NCI-H1694 (cell line): ENCODE results near the gene SGCG.
"Not testable (repeated sequence)": the region's sequence is repeated elsewhere in the genome, so short reads cannot be mapped to it uniquely, and the experiment has no call there.

Experiments used
- DNase-seq: peaks from one replicate; lab custom pipeline; 2025; lab: John Stamatoyannopoulos, UW

The SGCG gene

DNA sequence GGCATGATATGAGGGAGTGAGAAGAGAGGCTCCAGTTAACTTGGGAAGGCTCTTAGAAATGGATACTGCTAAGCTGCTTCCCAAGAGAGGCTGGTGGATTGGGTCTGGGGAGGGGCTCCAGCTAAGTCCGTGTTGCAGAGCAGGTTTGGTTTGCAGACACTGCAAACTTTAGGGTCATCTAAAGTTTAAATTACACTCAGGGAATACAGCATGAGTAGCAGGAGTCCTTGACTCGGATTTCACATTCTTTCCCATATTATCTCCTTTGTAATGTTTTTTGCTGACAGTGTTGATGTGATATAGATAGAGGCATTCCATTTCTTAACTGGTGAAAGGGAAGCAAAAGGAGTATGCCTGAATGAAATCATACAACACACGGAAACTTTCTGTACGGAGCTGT is 31.9 kb downstream of the SGCG start:
- no peak for DNase-seq

DNA sequence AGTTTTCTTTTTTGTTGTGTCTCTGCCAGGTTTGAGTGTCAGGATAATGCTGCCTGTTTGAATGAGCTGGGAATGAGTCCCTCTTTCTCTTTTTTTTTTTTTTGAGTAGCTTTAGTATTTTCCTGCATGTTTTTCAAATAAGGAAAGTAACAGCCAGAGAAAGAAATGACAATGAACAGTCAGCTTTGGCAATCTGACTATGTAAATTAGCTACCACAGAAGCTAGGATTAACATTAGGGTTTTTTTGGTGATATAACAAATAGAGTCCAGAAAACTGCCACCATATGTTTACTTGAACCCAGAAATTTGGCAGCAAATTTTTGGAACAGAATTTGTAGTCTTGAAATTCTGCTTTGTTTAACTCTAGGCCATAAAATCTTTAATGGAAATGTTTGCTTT is 50.5 kb downstream of the SGCG start:
- DNase-seq: no peak

DNA sequence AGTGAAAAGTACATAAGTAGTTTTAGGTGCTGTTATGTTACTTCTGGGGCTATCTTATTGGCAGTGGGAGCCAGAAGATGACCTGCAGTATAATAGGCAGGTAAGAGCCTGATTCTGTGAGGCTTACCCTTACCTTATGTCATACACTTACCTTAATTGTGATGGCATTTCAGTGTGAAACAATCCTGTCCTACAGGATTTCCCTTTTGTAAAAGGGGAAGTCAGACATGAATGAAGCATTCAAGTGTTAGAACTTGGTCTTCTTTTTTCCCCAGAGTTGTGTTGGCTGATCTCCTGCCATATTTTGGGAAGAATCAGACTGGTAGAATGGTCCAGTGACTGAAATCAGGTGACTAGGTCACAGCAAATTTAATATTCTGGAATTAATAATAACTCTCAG is 55.2 kb downstream of the SGCG start:
- DNase-seq: no peak

DNA sequence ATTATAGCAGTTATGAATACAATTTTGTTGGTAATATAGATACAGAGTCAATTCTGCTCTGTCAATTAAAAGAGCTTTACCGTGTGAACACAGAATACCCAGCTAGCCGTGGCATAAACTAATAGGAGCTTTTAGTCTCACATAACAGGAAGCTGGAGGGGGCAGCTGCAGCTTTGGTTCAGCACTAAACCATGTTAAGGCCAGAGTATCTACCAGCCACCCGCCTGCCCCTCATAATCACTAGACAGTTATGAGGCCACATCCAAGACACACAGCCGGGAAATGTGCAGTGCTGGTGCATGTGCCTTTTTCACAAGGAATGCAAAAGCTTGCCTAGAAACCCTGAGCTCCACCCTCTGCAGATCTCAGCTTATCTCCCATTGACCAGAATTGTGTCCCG is 62.3 kb downstream of the SGCG start:
- DNase-seq: no peak

DNA sequence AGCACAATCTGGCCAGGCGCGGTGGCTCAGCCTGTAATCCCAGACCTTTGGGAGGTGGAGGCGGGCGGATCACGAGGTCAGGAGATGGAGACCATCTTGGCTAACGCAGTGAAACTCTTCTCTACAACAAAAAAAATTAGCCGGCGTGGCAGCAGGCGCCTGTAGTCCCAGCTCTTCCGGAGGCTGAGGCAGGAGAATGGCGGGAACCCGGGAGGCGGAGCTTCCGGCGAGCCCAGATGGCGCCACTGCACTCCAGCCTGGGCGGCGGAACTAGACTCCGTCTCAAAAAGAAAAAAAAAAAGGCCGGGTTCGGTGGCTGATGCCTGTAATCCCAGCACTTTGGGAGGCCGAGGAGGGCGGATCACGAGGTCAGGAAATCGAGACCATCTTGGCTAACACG is 67.6 kb downstream of the SGCG start:
- DNase-seq: not testable (repeated sequence)

DNA sequence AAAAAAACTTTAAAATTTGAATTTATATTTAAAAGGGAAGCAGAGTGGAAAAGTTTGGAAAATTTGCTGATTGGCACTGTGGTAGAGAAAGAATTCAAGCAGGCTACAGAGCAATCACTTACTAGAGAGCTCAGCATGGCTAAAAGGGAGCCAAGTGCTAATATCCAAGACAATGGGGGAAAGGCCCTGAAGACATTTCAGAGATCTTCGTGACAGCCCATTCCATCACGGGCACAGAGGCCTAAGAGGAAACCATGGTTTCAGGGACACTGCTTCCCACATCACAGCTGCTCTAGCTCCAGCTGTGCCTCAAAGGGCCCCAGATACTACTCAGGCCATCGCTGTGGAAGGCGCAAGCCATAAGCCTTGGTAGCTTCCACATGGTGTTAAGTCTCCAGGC is 73.7 kb downstream of the SGCG start:
- DNase-seq: no peak

DNA sequence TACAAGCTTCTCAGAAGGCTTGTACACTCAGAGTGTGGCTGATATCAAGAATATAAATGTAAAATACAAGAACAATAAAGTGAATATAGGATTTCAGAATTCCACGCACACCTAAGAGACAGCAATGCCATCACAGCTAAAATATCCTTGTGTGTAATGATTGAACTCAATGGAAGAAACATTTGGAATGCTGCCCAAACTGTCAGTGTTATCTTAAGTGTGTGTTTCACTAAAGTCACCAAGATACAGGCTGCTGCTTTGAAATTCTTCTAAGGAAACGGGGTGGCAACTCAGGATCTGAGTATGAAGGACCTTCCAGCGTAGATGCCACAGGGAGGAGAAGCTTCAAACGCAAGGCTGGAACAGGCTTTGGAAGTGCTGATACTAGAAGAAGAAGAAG is 86.8 kb downstream of the SGCG start:
- no peak for DNase-seq

DNA sequence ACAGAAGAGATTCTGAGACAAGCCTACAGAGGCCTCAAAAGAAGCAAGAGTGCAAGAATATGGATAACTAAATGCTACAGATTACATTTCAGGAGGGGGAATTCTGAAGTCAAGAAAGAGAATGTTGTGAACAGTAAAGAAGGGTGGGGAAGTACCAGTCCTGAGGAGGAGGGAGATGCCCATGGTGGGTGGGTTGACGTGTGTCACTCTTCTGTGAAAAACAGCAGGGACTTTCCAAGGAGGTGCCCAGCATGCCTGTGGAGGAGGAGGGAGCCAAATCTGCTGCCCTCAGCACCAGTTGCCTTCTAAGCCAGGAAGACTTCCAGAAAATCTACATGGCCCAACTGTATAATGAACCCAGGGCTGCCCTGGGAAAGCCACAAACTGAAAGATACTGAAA is 87.7 kb downstream of the SGCG start:
- no peak for DNase-seq

DNA sequence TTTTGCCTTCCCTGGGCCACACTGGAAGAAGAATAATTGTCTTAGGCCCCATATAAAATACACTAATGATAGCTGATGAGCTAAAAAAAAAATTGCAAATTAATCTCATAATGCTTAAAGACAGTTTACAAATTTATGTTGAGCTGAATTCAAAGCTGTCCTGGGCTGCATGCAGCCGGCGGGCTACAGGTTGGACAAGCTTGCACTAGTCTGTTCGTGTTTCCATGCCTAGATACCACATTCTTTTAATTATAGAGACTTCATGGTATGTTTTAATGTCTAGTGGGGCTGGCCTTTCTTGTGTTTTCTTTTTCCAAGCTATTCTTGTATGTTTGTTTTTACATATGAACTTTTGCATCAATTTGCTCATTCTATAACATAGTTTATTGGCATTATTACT is 90.6 kb downstream of the SGCG start:
- DNase-seq: no peak

DNA sequence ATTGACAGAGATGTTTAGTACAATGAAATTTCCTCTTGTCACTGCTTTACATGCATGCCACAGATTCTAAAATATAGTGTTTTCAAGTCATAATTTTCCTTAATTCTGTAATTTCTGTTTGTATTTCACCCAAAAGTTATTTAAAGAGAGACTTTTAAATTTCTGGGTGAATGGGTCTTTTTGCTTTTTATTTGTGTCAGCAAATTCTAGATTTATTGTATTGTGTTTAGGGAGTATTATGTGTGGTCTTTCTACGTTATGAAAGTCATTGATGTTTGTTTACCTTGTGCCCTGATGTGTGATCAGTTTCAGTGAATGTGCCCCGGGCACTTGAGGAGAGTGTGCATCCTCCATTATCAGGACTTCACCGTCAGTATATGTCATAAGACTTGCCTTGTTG is 92.7 kb downstream of the SGCG start:
- no peak for DNase-seq

DNA sequence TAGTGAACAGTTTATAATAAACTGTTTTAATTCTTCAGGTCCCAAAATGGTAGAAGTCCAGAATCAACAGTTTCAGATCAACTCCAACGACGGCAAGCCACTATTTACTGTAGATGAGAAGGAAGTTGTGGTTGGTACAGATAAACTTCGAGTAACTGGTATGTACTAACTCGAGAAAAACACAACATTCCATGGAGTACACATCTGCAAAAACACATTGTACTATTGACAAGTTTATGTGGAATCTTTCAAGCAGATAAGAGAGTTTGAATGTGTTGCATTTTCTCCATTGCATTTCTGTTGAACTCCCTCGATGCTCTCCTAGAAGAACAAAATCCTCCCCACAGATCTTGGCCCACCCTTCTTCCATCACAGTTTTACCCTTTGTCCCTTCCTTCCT is 98.5 kb downstream of the SGCG start:
- no peak for DNase-seq

DNA sequence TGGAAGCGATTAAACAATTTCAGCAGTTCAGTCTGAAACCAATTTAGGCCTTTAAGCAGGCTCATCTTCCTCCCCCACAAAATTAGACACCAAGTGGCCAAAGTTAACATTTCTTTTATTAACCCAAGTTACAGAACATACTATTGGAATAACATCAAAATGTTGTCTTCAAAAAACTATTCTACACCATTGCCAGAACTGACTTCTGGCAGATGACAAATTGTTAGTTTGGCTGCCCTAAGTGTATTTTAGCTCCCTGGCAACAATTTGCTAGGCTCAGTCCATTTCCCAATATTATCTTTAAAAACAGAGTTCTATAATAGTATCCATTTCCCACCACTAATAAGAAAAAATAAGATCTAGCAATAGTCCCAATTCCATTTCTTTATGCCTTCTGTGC is 107.8 kb downstream of the SGCG start:
- DNase-seq: no peak

DNA sequence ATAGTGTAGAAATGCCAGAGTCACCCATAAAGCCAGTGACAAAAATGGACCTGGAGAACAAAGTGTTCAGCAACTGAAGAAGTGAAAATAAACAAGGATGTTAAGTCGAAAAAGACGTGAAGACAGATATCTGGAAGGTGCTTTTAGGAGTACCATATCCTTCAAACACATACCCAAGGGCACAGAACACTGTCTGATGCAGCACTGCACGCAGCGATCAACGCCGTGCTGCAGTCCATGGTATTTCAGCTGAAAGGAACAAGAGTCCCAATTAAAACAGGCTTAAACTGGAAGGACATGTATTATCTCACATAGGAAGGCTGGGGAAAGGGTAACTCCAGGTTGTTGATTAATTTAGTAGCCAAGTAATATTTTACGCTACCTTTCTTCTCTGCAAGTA is 108.2 kb downstream of the SGCG start:
- DNase-seq: no peak

DNA sequence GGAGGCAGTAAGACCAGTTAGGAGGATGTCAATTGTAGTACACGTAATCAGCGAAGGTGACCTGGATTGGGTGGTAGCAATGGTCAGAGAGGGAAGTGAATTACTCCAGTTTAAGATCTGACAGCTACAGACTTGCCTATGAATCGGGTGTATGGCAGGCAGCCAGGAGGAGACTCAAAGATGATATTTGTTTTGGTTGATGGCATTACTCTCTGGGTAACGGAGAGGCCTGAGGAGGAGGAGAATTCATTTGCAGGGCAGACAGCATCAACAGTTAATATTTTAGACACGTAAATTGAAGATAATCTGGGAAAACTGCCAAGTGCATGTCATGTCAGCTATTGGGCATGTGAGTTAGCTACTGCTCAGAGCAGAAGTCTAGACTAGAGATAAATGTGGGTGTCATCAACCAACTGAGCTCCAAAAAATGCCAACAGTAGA is 109.2 kb downstream of the SGCG start:
- DNase-seq: peak; percentile 0

DNA sequence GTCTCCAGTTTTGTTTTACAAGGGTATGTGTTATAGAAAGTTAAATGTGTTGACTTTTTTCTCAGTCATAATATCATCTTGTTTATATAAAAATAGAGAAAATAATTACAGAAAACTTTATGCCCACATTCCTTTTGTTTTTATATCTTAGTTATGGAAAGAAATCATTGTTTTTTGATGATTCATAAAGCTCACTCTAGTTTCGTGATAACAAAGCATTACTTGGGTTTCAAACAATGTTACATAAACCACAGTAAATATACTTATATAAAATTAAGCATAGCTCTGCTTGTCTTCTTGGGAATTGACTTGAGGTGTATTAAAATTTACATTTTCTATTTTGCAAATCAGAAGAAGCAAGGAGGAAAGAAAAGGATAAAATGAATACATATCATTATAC is 111.8 kb downstream of the SGCG start:
- no peak for DNase-seq

DNA sequence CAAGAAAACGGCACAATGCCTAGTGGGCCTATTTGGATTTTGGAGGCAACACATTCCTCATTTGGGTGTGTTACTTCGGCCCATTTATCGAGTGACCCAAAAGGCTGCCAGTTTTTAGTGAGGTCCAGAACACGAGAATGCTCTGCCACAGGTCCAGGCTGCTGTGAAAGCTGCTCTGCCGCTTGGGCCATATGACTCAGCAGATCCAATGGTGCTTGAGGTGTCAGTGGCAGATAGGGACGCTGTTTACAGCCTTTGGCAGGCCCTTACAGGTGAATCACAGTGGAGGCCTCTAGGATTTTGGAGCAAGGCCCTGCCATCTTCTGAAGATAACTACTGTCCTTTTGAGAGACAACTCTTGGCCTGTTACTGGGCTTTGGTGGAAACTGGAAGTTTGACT is 134.1 kb downstream of the SGCG start:
- DNase-seq: not testable (repeated sequence)

DNA sequence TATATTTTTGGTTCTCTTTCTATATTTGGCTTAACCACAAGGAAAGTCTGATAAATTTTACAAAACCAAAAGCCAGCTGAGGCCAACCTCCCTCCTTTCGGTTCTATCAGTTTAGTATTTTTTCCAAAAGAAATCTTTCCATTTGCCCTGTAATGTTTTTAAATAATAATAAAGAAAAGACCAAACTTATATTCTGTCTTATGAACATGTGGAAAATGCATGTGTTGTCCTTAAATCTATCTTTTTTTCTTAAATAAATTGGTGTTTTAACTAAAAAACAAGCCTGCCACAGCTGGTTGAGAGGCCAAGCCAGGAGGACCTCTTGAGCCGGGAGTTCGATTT is 139.1 kb downstream of the SGCG start:
- no peak for DNase-seq

DNA sequence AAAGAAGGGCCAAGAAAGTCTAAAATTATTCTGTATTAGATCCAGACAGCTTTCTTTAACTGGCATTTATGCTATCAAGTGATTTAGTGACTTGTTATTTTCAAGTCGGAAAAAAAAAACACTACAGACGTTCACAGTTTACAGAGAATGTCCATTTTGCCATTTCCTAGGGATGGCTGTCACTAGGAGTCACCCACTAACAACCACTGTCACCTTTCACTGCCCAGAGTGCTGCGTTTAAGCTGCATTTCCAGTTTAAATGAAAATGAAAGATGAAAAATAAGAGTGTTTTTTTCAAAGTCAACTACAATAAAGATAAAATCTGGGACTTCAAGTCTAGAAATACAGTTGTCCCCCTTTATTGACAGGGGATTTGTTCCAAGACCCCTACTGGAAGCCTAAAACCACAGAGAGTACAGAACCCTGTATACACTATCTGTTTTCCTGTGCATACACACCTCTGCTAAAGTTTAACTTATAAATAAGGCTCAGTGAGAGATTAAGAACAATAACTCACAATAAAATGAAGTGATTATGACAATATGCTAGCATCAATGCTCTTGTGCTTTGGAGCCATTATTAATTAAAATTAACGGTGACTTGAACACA is 140.3 kb downstream of the SGCG start:
- DNase-seq: no peak

DNA sequence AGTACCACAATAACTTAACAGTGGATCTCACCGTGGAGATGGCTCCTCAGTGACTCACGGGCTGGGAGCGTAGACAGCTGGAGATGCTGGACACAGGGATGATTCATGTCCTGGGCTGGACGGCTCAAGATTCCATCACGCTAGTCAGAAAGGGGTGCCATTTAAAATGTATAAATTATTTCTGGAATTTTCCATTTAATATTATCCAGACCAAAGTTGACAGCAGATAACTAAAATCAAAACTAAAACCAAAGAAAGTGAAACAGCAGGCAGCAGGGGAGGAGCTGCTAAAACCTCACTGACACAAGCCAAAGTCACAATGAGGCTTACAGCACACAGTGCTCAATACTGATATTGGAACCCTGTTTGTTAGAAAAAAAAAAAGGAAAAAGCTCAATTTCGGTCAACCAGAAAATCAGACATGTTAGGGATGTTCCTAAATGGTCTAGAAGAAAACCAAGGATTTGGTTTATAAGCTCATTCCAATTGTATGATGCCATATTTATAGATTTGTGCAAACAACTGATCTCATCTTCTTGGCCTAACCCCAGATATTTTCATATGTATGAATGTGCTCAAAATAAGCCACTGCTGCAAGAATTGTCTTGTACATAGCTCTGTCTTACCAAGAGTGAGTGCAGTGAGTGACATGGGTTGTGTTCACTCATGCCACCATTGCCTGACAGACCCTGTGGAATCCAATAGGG is 140.9 kb downstream of the SGCG start:
- no peak for DNase-seq

DNA sequence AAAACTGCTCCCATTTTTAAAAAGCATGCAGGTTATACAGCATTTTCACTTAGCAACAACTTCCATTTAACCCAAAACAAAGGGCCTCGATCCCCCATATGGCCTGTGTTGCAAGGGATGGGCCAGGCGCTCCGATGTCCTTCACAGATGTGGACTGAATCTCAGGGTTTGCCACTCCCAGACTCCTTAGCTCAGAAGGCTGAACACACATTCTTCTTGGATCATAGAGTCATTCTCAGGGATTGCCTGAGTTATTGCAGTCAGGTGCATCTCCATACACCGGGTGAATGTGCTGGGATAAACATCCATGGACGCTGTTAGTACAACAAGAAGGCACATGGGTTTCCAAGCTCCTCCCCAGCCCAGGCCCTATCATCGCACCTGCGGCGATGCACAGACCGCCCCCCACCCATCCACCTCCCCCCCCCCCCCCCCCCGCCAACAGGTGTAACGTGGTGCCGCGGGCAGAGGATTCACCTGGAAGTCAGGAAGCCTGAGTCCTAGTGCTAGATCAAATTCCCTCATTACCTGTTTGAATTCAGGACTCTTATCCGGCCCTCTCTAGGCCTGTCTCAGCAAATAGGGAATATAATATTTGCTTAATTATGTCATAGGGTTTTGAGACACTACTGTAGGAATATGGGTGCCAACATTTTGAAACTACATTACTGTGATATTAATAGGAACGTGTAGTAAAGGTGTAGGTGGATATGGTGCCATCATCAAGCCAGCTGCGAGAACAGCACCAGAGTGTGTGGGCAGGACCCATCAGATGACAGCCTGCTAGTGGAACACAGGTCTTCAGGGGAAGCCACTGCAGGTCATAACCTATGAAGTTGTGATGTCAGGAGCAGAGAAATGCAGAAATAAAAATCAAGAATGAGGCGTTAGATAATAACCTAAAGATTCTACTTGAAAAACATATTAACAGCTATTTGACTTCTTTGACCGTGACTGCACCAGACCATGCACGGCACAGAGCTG is 141.9 kb downstream of the SGCG start:
- no peak for DNase-seq

DNA sequence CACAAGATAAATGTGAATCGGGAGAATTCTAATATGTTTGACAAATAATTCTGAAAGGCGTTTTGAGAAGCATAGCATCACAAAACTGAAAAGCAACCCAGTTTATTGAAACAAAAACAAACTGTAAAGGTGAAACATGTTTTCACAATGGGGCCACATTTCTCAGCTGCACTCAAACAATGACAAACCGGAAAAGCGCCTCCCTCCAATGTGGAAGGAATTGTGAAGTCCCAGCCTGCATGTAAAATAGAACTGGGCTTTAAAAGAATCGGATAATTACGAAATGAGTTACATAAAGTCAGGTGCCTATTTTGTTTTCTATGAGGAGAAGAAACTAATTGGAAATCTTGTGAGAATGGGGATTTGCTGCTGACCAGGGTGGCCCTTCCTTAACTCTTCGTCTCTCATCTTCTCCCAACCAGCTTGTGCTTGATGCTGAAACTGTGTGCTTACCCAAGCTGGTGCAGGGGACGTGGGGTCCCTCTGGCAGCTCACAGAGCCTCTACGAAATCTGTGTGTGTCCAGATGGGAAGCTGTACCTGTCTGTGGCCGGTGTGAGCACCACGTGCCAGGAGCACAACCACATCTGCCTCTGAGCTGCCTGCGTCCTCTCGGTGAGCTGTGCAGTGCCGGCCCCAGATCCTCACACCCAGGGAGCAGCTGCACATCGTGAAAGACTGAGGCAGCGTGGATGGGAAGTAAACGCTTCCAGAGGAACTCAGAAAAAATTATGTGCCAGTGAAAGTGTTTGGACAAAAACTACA is 143.3 kb downstream of the SGCG start:
- no peak for DNase-seq

DNA sequence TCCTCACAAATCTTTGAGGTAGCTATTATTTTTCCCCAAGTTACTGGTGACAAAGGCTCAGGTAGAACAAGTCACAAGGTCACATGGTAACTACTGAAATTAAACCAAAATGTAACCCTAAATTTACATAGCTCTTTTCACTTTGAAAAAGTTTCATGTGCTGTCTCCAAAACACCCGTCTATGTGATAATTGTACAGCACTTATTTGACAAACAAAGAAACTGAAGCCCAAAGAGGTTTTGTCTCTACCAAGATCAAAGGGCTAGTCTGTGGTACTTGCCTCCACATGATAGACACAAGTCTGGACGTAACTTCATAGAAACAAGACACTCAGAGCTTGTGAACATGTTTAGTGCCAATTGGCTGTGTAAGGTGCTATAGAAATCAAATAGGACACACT is 144.4 kb downstream of the SGCG start:
- no peak for DNase-seq
